Activated CD8-positive, alpha-beta memory T cell treated with anti-CD3 and anti-CD28 coated beads, Interleukin-2, amount 50 U/mL, for 4 hours (primary cell): ENCODE results near the gene MAP2.

Experiments
- DNase-seq: peaks from one replicate; pipeline ENCODE4 v3.0.0-alpha.2; 2020

MAP2 gene

GRCh38 chr2:209534228-209534627 is 110.4 kb downstream of the MAP2 start:
- DNase-seq = no peak

DNA sequence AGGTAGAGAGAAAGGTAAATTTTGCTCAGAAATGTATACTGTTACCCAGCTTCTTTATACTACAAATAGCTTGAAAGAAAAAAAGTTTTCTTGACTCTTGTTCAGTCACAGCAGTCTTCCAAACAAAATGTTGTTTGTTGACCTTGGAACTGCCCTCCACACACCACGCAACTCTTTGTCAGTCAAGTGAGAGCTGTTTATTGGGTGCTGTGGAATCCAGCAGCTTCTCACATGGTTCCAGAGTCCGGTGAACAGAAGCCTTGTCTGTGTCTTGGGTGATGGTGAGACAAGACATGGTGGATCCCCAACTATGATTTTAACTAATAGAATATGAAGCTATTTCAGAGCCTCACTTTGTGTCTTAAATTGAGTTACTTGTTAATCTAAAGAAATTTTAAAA is 112.5 kb downstream of the MAP2 start:
- no peak for DNase-seq

DNA sequence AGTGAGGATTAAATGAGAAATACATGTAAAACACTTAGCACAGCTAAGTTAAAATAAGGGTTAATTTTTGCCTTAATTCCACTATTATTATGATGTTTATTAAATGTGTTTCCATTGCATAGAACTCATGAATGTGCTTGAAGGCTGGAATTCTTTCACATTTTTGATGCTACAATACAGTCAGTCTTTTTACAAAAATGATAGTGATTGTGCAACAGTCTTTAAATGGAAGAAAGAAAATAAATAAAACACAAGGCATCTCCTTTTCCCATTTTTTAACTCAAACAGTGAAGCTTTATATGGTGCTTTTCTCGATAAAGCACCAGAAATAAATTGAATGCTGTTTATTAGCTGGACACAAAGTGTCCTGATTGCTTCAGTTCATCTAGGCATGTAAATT is 123.9 kb downstream of the MAP2 start:
- no peak for DNase-seq

GRCh38 chr2:209549589-209549988 is 125.7 kb downstream of the MAP2 start:
- DNase-seq = no peak

- DNase-seq = no peak
Observed at GRCh38 chr2:209553913-209554312, 130.1 kb downstream of the MAP2 start.

DNA sequence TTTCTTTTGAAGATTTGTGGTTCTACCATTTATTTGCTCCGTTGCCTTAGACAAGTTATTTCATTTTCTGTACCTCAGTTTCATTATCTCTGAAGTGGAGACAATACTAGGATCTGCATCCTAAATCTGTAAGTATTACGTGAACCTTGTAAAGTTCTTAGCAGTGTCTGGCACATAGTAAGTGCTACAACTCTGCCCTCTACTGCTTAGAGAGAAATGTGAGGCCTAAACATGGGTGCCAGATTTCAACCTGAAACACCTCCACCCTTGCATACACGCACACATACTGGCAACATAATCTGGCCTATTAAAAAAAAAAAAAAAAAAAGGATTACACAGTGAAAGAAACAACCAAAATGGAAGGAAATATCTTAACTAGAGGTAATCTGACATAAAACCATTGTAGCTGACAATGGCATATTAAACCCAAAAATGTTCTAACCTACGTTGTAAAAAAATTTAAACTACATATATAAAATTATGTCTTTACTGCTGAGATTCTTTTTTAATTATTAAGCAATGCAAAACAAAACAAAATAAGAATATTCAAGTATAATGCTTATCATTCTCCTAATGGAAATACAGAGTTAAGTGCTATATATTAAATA is 132.6 kb downstream of the MAP2 start:
- no peak for DNase-seq

DNA sequence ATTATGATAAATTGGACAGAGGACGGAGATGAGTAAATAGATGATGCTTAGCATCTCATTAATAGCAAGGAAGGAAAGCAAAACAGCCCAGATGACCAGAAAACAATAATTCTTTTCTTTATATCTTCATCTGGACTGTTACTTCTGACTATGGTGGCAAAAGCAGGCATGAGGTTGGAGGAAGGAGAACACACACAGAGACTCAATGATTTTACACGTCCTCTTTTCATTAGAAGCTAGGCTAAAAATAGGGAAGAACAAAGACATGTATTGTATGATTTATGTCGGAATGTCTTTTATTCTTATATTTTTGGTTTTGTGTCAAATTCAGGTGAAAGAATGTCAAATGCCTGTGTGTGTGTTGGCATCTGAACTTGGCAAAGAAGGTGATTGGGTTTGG is 137.1 kb downstream of the MAP2 start:
- no peak for DNase-seq

- no peak for DNase-seq
Observed at GRCh38 chr2:209563453-209563852, 139.6 kb downstream of the MAP2 start.

GRCh38 chr2:209564816-209565215 is 141.0 kb downstream of the MAP2 start:
- no peak for DNase-seq

DNA sequence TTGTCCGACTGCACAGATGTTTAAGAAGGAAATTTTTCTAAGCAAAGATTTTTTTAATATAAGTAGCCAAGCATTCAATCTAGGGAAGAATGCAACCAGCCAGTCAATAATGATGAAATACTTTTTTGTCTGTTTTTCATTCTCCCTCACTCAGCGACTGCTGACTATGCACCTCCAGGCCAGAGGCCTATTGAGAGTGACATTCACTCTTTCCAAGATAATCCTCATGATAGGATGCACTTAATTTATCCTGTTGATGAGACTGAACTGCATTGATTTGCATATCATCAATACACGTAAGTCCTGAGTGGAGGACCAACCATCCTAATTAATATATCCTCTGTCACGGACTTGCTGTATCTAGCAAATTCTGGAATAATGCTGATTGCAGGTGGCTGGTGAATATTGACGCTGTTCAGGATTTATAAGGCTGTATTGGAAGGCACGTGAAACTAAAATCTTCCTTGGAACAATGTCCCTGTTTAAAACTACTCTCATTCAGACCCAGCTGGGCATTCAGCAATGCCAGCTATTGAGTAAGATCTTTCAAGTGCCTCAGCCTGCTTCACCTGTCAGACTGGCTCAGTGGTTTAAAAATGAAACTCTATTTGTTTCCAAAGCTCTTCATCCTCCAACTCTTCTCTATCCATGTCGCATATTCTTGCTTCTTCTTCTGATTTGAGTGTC is 142.2 kb downstream of the MAP2 start:
- DNase-seq = no peak

DNA sequence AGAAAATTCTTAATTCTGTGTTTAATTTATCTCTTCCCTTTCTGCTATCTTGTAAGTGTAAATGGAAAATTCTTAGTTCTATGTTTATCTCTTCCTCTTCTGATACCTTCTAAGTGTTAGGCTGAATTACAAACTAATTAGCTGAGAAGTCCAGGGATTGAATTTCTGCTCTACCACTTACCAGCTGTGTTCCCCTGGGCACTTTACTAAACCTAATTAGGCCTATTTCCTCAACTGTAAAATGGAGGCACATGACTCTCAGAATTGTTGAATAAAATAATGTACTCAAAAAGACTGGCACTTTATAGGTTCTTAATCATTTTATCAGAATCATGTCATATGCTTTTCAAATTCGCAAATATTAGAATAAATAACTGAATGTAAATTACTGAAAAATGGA is 146.3 kb downstream of the MAP2 start:
- no peak for DNase-seq

- no peak for DNase-seq
Observed at GRCh38 chr2:209574515-209574914, 150.7 kb downstream of the MAP2 start.

- DNase-seq = no peak
Observed at GRCh38 chr2:209577376-209578357, 153.8 kb downstream of the MAP2 start.

GRCh38 chr2:209578394-209579001 is 154.7 kb downstream of the MAP2 start:
- DNase-seq = no peak

GRCh38 chr2:209579230-209579749 is 155.4 kb downstream of the MAP2 start:
- no peak for DNase-seq

DNA sequence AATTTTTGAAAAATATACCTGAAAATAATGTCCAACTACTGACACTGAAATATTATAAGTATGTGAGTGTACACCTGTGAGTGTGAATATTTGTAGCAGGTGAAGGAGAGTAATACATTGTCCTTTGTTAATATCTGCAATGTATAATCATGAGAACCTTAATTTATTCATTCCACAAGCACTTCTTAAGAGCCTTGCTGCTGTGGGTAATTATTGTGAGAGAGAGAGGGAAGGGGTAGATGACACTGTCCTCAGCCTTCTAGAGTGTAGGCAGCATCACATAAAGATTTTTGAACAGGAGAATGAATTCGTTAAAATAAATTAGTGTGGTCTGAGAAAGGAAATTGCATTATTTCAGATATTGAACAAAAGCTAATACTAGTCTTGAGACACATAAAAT is 157.2 kb downstream of the MAP2 start:
- no peak for DNase-seq

DNA sequence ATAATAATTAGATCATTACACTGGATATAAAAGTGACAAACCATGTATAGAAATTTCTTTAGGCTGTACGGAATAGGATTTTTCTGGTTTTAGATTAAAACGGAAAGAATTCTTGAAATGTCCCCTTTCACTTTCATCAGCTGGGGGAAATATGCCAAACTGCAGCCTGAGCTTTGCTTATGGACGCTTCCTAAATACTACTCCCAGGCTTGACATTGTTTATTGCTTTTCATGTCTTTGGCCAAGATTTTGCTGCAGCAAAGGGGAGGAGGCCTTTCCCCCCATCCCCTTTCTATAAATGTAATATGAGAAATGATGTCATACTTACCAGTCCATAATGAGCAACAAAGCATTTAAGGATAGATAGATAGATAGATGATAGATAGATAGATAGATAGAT is 158.4 kb downstream of the MAP2 start:
- DNase-seq = no peak

DNA sequence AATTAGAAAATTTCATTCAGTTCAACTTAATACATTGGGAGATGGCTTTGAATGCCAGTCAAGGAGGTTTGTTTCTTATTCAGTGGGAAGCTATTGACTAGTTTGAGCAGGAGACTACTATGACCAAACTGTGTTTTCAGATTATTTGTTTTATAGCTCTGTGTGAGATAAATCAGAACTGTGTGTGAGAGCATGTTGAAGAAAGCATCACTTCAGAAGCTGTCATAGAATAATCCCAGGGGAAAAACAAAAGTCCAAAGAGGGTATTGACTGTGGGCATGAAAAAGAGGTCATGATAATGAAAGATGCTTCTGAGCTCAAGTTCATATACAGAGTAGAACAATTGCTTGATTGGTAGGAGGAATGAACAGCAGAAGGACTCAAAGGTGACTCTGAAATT is 160.6 kb downstream of the MAP2 start:
- no peak for DNase-seq

GRCh38 chr2:209584915-209585314 is 161.1 kb downstream of the MAP2 start:
- DNase-seq = no peak

DNA sequence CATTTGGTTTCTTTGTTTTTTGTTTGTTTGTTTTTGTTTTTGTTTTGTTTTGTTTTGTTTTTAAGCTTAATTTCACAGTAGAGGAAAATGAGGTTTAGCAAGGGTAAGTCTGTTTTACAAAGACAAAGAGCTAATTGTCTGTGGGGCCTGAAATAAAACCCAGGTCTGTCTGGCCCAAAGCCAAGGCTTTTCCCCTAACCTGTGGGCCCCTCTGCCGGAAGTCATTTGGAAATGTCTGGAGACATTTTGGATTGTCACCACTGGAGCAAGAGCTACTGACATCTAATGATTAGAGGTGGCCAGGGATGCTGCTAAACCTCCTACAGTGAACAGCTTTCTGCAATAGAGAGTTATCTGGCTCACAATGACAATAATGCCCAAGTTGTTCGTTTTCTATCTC is 167.2 kb downstream of the MAP2 start:
- DNase-seq = no peak

GRCh38 chr2:209592106-209592505 is 168.3 kb downstream of the MAP2 start:
- no peak for DNase-seq

DNA sequence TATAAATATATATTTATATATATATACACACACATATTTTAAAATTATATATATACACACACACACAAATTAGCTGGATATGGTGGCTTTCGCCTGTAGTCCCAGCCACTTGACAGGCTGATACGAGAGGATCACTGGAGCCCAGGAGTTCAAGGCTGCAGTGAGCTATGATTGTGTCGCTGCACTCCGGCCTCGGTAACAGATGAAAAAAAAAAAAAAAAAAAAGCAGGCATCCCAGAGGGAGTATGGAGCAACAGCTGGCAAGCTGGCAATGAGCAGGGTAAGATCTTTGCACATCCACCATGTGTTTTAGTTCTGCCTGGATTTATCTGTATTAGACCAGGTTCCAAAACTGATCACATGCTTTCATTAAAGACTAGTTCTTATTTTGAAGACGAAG is 170.1 kb downstream of the MAP2 start:
- DNase-seq = no peak

GRCh38 chr2:209596262-209596661 is 172.4 kb downstream of the MAP2 start:
- DNase-seq = no peak
